GM12878 (cell line): ENCODE measurements around the gene PCF11. TPM values are rescaled to one million over a fixed set of nuclear protein-coding genes. Genes with fewer than 3 reads are reported as not detected.

Experiments used
- ATAC-seq: fragments of 200-7000 bp; cut with Tn5 transposase; 3 replicates; pipeline ENCODE4 v1.9.1; 2020; ENCODE audit warnings: mild to moderate bottlenecking, moderate library complexity
- BruUV-seq: library from RNA; stranded (reverse); fragments of 400-500 nt; replicated peaks from 2 replicates; lab custom pipeline; 2021; lab: Mats Ljungman, UMichigan
- CTCF ChIA-PET: fragments of 300-600 bp; sonication (Branson Sonifier 250); formaldehyde crosslinking; extraction: SDS; loops from one replicate; lab custom pipeline; 2021; ENCODE audit warnings: inconsistent platforms; lab: Yijun Ruan, JAX
- POLR2A ChIA-PET: fragments of 350-600 bp; formaldehyde crosslinking; extraction: SDS; loops from one replicate; lab custom pipeline; 2021; ENCODE audit warnings: inconsistent platforms; lab: Charles Lee
- RAD21 ChIA-PET: fragments of 300-600 bp; sonication (Branson Sonifier 250); formaldehyde crosslinking; loops from one replicate; lab custom pipeline; 2023; ENCODE audit warnings: antibody characterized with exemption; ENCODE audit not compliant: unreplicated experiment; lab: Charles Lee
- SMC1A ChIA-PET: fragments of 300-600 bp; sonication (Branson Sonifier 250); formaldehyde crosslinking; loops from one replicate; lab custom pipeline; 2023; ENCODE audit not compliant: unreplicated experiment, uncharacterized antibody; lab: Charles Lee
- DNase-seq: peaks from one replicate; pipeline ENCODE4 v3.0.0-alpha.2; 2011; ENCODE audit warnings: low read depth, low spot score
- FAIRE-seq: peaks from 3 replicates; lab custom pipeline; 2011; peaks lifted over from hg19 to GRCh38; lab: Jason Lieb, UNC
- H2AFZ ChIP-seq: 2 replicates; pipeline ENCODE4 v1.6.0; 2011; ENCODE audit warnings: low read depth, low read length, control low read depth; ENCODE audit not compliant: control insufficient read depth
- H3K27ac ChIP-seq: 2 replicates; pipeline ENCODE4 v1.5.1; 2011; ENCODE audit warnings: control low read depth; ENCODE audit not compliant: control insufficient read depth, insufficient read depth
- H3K27me3 ChIP-seq, 2 experiments: replicated peaks in 1 of 2; 2 replicates each; pipeline versions ENCODE4 v1.6.0 to v1.6.1; 2011; ENCODE audit warnings: low read length in 1 of 2; ENCODE audit not compliant: control insufficient read depth in 2 of 2, insufficient read depth in 2 of 2
- H3K36me3 ChIP-seq, 2 experiments: 2 replicates each; pipeline ENCODE4 v1.5.1; 2011; ENCODE audit warnings: low read length in 1 of 2; ENCODE audit not compliant: control insufficient read depth in 2 of 2, insufficient read depth in 2 of 2
- H3K4me1 ChIP-seq: 2 replicates; pipeline ENCODE4 v1.6.1; 2011; ENCODE audit warnings: mild to moderate bottlenecking, low read length, moderate library complexity, mixed read lengths; ENCODE audit not compliant: control insufficient read depth, insufficient read depth
- H3K4me2 ChIP-seq: 2 replicates; pipeline ENCODE4 v1.6.0; 2011; ENCODE audit warnings: control low read depth; ENCODE audit not compliant: control insufficient read depth, insufficient read depth
- H3K4me3 ChIP-seq: fragments of 200-600 bp; sonication (generic); 2 replicates; pipeline ENCODE4 v1.5.1; 2016
- H3K79me2 ChIP-seq: 2 replicates; pipeline ENCODE4 v1.6.0; 2011; ENCODE audit warnings: low read length; ENCODE audit not compliant: control insufficient read depth, insufficient read depth
- H3K9ac ChIP-seq: 2 replicates; pipeline ENCODE4 v1.8.0; 2011; ENCODE audit warnings: low read length, control low read depth, mixed read lengths; ENCODE audit not compliant: control insufficient read depth, insufficient read depth
- H3K9me3 ChIP-seq: replicated peaks from 3 replicates; pipeline ENCODE4 v1.5.1; 2011; ENCODE audit warnings: mild to moderate bottlenecking, low read length; ENCODE audit not compliant: control insufficient read depth, insufficient read depth
- H4K20me1 ChIP-seq: 2 replicates; pipeline ENCODE4 v1.6.0; 2011; ENCODE audit not compliant: control insufficient read depth, insufficient read depth
- BMI1 ChIP-seq: fragments of 450-650 bp; IDR thresholded peaks from 2 replicates; pipeline ENCODE4 v1.6.1; 2016; ENCODE audit warnings: mild to moderate bottlenecking, moderate library complexity, borderline replicate concordance
- CEBPB ChIP-seq, 2 experiments: fragments of 150-350 bp in 1 of 2; IDR thresholded peaks; 2 replicates each; pipeline ENCODE4 v1.6.1; 2012 to 2014; ENCODE audit warnings: low read depth in 2 of 2, low read length in 2 of 2, borderline replicate concordance in 1 of 2, inconsistent platforms in 1 of 2
- EP300 ChIP-seq, 2 experiments: fragments of 150-350 bp in 1 of 2; IDR thresholded peaks; 2 replicates each; pipeline ENCODE4 v1.6.1; 2011 to 2012; ENCODE audit warnings: low read depth in 2 of 2, low read length in 2 of 2, borderline replicate concordance in 1 of 2, improper control_type of control experiment in 1 of 2, inconsistent platforms in 1 of 2; ENCODE audit not compliant: control insufficient read depth in 1 of 2
- EZH2 ChIP-seq: IDR thresholded peaks from 2 replicates; pipeline ENCODE4 v1.6.1; 2012; ENCODE audit warnings: low read depth, mild to moderate bottlenecking, control low read depth, inconsistent platforms, low read length, borderline replicate concordance; ENCODE audit not compliant: control insufficient read depth
- MEF2B ChIP-seq: fragments of 450-650 bp; IDR thresholded peaks from 2 replicates; pipeline ENCODE4 v1.6.1; 2018; ENCODE audit warnings: mild to moderate bottlenecking, moderate library complexity; ENCODE audit not compliant: partially characterized antibody, poor library complexity, severe bottlenecking
- PAX5 ChIP-seq: IDR thresholded peaks from 2 replicates; pipeline ENCODE4 v1.6.1; 2011; ENCODE audit warnings: low read depth, low read length, borderline replicate concordance
- POLR2AphosphoS2 ChIP-seq: IDR thresholded peaks from 2 replicates; pipeline ENCODE4 v1.6.1; 2011; ENCODE audit warnings: low read depth, mild to moderate bottlenecking, low read length, improper control_type of control experiment, moderate library complexity
- REST ChIP-seq: IDR thresholded peaks from 2 replicates; pipeline ENCODE4 v1.6.1; 2012; ENCODE audit warnings: mild to moderate bottlenecking, low read depth, low read length
- SIN3A ChIP-seq: IDR thresholded peaks from 2 replicates; pipeline ENCODE4 v1.6.1; 2012; ENCODE audit warnings: low read depth, low read length, improper control_type of control experiment
- SP1 ChIP-seq: IDR thresholded peaks from one replicate; pipeline ENCODE4 v1.6.1; 2011; ENCODE audit warnings: low read depth, low read length
- SPI1 ChIP-seq: IDR thresholded peaks from 2 replicates; pipeline ENCODE4 v1.6.1; 2011; ENCODE audit warnings: low read depth, mild to moderate bottlenecking, low read length, moderate library complexity, borderline replicate concordance; ENCODE audit not compliant: insufficient read depth
- SUPT20H ChIP-seq: IDR thresholded peaks from 2 replicates; pipeline ENCODE4 v1.6.1; 2011; ENCODE audit warnings: low read depth, mild to moderate bottlenecking, low read length, moderate library complexity, borderline replicate concordance; ENCODE audit not compliant: control insufficient read depth
- TCF12 ChIP-seq: IDR thresholded peaks from 2 replicates; pipeline ENCODE4 v1.6.1; 2011; ENCODE audit warnings: low read depth, mild to moderate bottlenecking, low read length
- YY1 ChIP-seq: IDR thresholded peaks from 2 replicates; pipeline ENCODE4 v1.6.1; 2011; ENCODE audit warnings: low read depth, mild to moderate bottlenecking, low read length
- ZBTB4 ChIP-seq: fragments of 450-650 bp; formaldehyde crosslinking; IDR thresholded peaks from 2 replicates; pipeline ENCODE4 v1.4.0; 2022; ENCODE audit warnings: mild to moderate bottlenecking, moderate library complexity
- ZNF274 ChIP-seq: IDR thresholded peaks from one replicate; pipeline ENCODE4 v1.8.0; 2011; ENCODE audit not compliant: insufficient read length, insufficient read depth
- ZNF384 ChIP-seq: IDR thresholded peaks from 2 replicates; pipeline ENCODE4 v1.6.1; 2012; ENCODE audit warnings: low read depth, mild to moderate bottlenecking, low read length, improper control_type of control experiment, borderline replicate concordance
- WGBS: methylation state at CpG from one replicate; pipeline ENCODE4 v1.1.6; 2016; ENCODE audit warnings: low lambda C conversion rate; ENCODE audit not compliant: insufficient replicate concordance, insufficient coverage; ENCODE audit errors: missing lambda C conversion rate; 5-methylcytosine and 5-hydroxymethylcytosine counted together
- in situ Hi-C: fragments of 300-500 bp; cut with MboI; formaldehyde crosslinking; loops from 9 replicates; pipeline ENCODE4 v1.14.3; 2018; ENCODE audit warnings: mixed read lengths
- intact Hi-C: fragments of 100-400 bp; cut with micrococcal nuclease; formaldehyde crosslinking; loops from one replicate; pipeline ENCODE4 v1.14.2; 2022; ENCODE audit not compliant: unreplicated experiment
- polyA plus RNA-seq, 11 experiments: library from polyadenylated mRNA; depleted of rRNA in 4 of 11; unstranded in 6 of 11; stranded (reverse) in 5 of 11; fragments of >200 nt; fragmentation: Nextera tagmentation in 4 of 11; fragmentation: Illumina TruSeq in 1 of 11; extraction: Ambion mirVana in 4 of 11; extraction: Trizol in 1 of 11; gene quantifications; 1 replicate in 1 of 11; 2 replicates in 10 of 11; pipeline versions ENCODE4 v1.2.1 to v1.2.3, GENCODE V29; 2011 to 2016; ENCODE audit warnings: inconsistent platforms in 2 of 11, missing spikeins in 2 of 11, low read depth in 1 of 11
- total RNA-seq, 4 experiments: library from RNA; depleted of rRNA in 3 of 4; stranded (reverse); fragments of >200 nt in 3 of 4; fragmentation: Illumina TruSeq in 1 of 4; extraction: Trizol in 1 of 4; gene quantifications; 2 replicates each; pipeline versions ENCODE4 v1.2.1 to v1.2.3, GENCODE V29; 2013 to 2021

Gene PCF11
- total and polyA plus RNA-seq, 10 of the 15 experiments (the other 5 are each of a cell fraction or from before 2014, with no cell fraction given), result 9.2 to 90.4 (median 48.0) TPM

- TF ChIP-seq CEBPB (IDR thresholded peaks at IDR 0.05; ENCODE audit: borderline replicate concordance in 1 of 2, low read depth in 2 of 2, low read length in 2 of 2) (no peak), SPI1 (no peak), POLR2AphosphoS2 (no peak), PAX5 (no peak), SP1 (no peak)
Observed at GRCh38 chr11:83181815-83182214, 24.9 kb downstream of the PCF11 start (continued).

- no TSS peak for BruUV-seq
- ChIA-PET POLR2A (interaction anchor here (0.6 kb wide), 1 partner anchor 14 kb away, joined by 5 read pairs; no protein-coding TSS in a partner anchor), SMC1A (no interaction called here), CTCF (no interaction called here), RAD21 (no interaction called here)
- Histone ChIP-seq H3K79me2 (no peaks in the 10 kb centered on the region), H3K36me3 (peaks cover 1 to 28% of the 10 kb centered on the region in 2 experiments), H3K4me3 (no peak overlapping the region), H4K20me1 (no peaks in the 10 kb centered on the region), H3K27ac (no peak overlapping the region), H2AFZ (no peak overlapping the region), H3K4me1 (no peaks in the 10 kb centered on the region), H3K9me3 (no peaks in the 10 kb centered on the region), H3K27me3 (no peaks in the 10 kb centered on the region), H3K9ac (no peak overlapping the region), H3K4me2 (no peak overlapping the region)
- TF ChIP-seq ZNF384, result no peak
- no peak for TF ChIP-seq EZH2
- no peak for TF ChIP-seq SIN3A
- no peak for TF ChIP-seq EP300 (IDR thresholded peaks at IDR 0.05; ENCODE audit: borderline replicate concordance in 1 of 2, control insufficient read depth in 1 of 2, low read depth in 2 of 2, low read length in 2 of 2)
- TF ChIP-seq ZNF274, result no peak
- TF ChIP-seq SUPT20H, result no peak
- no peak for TF ChIP-seq ZBTB4 (CRISPR knock-in tag)
- no peak for TF ChIP-seq BMI1
- TF ChIP-seq REST, result no peak
- no peak for TF ChIP-seq TCF12
- no peak for TF ChIP-seq YY1
- no peak for TF ChIP-seq MEF2B
- no peak; the same call in 2 of the 3 replicates for ATAC-seq
- DNase-seq, result no peak
- intact Hi-C loops, result no loop called here
- in situ Hi-C loops, result no loop called here
- FAIRE-seq, result no peak
- WGBS, result 41% methylated on average over 1 of the region's 1 CpG
Observed at GRCh38 chr11:83185767-83186166, 28.8 kb downstream of the PCF11 start.
